Measurements from ENCODE around the gene HNRNPUL2.
A peak's percentile ranks its signal among the peaks of the same experiment; 100 is the strongest.
"Not testable (repeated sequence)": the region's sequence is repeated elsewhere in the genome, so short reads cannot be mapped to it uniquely, and the experiment has no call there.

HNRNPUL2 gene

GRCh38 chr11:62727165-62727871 is at the start of gene HNRNPUL2:
Gene HNRNPUL2 (minus strand): TSS chr11:62727457. CDS start chr11:62727156, 301 bp downstream.
- peak; percentile 98 for DNase-seq (ENCODE audit: low spot score)

- DNase-seq (ENCODE audit: low spot score) = no peak
These were observed 48.4 kb upstream of the HNRNPUL2 start for GRCh38 chr11:62775646-62776045.

DNA sequence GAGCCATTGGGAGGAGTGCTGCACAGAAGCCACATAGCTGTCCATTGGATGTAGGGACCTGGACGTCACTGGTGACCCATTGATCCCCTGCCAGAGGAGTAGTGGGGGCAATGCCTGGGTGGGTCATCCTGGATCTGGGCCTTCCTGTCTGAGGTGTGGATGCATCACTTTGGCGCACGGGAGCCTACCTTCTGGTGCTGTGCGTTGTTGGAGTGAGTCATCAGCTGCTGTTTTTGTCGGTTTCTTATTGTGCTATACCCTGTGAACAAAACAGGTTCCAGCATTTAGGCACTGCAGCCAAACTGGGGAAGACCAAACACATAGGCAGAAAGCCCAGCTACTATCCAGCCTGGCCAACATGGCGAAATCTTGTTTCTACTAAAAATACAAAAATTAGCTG is 47.1 kb upstream of the HNRNPUL2 start:
- DNase-seq (ENCODE audit: low spot score) = no peak

DNA sequence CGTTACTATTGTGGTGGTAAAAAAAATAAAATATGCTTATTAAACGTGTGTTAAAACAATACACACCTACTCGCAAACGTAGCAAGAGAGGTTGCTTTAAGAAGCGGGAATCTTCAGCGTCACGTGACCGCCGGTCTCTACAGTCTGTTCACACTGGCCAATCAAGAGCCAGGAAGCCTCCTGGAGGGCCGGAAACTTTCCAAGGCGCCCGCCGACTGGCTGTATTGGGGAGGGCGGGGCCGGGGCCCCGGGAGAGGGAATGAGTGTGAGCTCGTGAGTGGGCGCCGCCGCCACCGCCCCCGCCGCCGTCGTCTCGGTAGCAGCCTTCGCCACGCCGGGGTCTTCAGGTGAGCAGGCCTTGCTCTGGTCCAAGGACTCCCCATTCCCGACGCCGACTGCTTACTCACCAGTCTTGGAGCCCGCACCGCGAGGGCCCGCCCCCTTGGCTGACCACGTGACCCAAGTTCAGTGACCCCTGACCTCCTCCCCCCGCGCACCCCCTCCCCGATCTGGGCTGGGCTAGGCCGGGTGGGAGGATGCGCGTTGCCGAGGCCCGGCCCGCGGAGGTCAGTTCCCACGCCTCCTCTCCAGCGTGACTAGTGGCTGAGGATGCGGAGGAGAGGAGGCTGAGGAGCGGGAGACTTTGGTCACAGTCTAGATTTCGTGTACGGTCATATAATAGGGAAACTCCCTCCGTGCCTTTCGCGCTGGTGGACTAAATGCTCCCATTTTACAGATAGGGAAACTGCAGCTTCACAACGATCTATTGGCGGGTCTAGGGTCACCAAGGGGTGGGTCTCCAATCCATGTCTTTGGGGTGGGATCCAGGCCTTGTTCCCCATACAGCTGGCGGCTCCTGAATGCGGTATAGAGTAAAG is 44.1 kb upstream of the HNRNPUL2 start, which contains the start of gene TAF6L:
TAF6L (plus strand) TSS at position 253 of the 878 bp plus-strand sequence. CDS start 4,388 bp downstream, outside the sequence.
- peak; percentile 99 for DNase-seq (ENCODE audit: low spot score)

GRCh38 chr11:62770778-62771143 is 43.5 kb upstream of the HNRNPUL2 start:
- DNase-seq (ENCODE audit: low spot score) = no peak

- DNase-seq (ENCODE audit: low spot score) = not testable (repeated sequence)
These were observed 33.6 kb upstream of the HNRNPUL2 start for GRCh38 chr11:62760867-62761227.

DNA sequence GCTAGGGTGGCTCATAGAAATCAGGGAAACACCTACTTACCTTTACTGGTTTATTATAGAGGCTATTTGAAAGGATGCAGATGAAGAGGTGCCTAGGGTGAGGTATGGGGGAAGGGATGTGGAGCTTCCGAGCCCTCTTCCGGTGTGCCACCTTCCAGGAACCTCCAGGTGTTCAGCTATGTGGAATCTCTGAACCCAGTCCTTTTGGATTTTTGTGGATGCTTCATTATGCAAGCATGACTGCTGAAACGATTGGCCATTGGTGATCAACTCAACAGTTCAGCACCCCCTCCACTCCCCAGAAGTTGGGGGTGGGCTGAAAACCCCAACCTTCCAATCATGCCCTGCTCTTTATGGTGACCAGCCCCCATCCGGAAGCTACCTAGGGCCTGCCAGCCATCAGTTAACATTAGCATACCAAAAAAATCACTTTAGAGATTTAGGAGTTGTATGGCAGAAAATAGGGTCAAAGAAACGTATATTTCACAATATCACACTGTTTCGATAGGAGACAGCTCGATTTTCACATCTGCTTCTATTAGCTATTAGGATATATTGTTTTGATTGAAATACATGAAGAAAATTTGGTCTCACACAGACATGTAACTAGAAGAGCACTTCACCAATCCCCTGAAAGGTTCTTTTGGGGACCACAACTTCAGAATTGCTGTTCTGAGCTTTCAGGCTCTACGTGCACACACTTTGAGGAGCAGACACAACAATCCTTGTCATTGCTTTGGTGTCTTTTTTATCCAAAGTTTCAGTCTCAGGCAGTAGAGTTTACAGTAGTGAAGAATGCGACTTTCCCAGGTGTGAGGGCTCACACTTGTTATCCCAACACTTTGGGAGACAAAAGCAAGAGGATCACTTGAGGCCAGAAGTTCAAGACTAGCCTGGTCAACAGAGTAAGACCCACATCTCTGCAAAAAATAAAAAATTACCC is 30.9 kb upstream of the HNRNPUL2 start:
- no peak for DNase-seq (ENCODE audit: low spot score)

DNA sequence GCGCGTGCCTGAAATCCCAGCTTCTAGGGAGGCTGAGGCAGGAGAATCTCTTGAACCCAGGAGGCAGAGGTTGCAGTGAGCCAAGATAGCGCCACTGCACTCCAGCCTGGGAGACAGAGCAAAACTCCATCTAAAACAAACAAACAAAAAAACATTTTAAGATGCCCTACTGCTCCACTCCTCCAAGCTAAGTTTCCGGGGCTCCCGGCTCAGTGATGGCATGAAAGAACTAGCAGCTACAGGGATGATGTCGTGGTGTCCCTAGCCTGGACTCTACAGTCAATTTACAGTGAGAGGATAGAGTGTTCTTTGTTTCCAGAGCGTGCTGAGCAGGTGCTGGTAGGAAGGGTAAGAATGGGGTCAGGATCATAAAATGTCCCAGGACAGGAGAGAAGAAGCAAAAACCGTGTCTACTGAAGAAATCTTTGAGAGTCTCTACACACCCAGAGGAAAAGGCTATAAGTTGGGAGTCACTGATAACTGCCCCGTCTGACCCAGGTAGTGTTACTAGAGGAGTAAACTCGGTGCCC is 27.9 kb upstream of the HNRNPUL2 start:
- peak; percentile 63 for DNase-seq (ENCODE audit: low spot score)

GRCh38 chr11:62753736-62754603 is 26.7 kb upstream of the HNRNPUL2 start, which contains the start of gene ZBTB3:
Gene ZBTB3 (minus strand): TSS chr11:62754160. CDS start chr11:62753664, 496 bp downstream.
- DNase-seq (ENCODE audit: low spot score) = peak; percentile 100

DNA sequence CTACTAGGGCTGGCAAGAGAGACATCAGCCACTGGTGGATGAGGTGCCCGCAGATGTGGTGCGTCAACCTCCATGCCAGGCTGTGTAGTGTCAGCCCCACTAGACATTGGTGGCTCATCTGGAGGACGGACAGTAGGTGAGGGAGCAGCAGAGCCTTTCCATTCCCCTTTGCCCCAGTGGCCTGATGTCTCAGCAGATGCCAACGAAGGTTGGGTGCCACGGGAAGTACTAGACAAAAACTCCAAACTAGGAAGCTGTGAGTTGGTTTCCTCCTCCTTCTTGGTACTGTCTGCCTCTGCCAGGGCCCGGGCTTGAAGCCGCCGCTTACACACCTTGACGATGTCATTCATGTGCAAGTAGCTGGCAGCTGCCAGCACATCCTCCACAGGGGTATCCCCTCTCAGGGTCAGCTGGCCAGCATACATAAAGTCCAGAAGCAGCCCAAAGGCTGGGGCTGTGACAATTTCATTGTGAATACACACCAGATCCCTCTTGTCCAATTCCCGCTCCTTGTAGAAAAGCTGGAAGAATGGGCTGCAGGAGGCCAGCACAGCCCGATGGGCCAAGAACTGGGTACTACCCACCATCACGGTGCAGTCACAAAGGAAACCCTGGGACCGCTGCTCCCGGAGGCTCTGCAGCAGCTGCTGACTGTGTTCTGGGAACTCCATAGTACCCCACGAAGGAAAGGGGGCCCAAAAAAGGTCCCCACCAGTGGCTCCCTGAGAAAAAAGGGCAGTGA is 25.9 kb upstream of the HNRNPUL2 start:
- no peak for DNase-seq (ENCODE audit: low spot score)

DNA sequence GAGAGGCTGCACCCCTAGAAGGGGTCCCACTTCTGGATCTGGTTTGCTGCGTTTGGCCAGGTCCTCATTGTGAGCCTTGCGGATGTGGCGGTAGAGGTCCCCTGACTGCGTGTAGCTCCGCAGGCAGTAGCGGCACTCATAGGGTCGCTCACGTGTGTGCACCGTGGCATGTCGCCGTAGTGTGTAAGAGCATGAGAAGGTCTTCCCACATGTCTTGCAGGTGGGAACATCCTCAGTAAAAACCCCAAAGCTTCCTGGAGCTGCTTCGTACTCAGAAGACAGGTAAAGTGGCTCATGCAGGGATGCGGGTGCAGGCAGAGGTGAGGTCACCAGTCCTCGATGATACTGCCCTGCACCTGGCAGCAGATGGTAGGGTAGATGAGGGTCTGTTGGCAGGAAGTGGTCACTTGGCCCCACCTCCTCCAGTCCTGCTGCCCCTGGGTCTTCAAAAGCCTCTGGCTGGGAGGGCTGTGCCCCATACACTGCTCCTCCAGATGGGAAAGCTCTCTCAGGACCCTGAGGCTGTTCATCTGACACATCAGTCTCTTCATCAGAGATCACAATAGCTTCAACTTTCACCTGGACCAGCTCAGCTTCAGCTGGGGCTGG is 25.0 kb upstream of the HNRNPUL2 start:
- no peak for DNase-seq (ENCODE audit: low spot score)

DNA sequence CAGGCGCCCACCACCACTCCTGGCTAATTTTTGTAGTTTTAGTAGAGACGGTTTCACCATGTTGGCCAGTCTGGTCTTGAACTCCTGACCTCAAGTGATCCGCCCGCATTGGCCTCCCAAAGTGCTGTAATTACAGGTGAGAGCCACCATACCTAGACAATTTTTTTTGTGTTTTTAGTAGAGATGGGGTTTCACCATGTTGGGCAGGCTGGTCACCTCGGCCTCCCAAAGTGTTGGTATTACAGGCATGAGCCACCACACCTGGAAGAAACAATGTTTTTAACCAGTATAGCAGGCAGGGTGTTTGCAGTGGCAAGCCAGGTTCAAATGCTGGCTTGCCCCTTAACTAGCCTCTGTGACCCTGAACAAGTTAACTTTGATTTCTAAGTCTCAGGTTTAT is 22.7 kb upstream of the HNRNPUL2 start:
- DNase-seq (ENCODE audit: low spot score) = not testable (repeated sequence)

- DNase-seq (ENCODE audit: low spot score) = peak; percentile 79
These were observed 20.4 kb upstream of the HNRNPUL2 start for GRCh38 chr11:62747475-62748160.

DNA sequence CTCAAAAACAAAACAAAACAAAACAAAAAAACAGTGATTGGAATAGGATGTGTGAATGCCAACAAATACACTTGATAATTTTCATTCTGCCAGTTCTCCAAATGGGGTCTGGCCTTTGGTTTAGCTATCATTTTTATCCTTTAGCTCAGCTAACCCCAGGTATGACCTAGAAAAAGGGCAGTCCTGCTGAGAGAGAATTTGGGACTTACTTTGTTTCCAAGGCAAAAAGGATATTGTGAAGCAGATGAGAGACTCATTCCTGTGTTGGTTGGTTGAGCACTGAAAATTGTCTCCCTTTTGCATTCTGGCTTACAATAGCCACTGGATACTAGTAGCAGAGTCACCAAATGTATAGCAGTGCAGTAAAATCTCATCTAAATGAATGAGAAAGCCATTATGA is 9.9 kb upstream of the HNRNPUL2 start:
- no peak for DNase-seq (ENCODE audit: low spot score)

DNA sequence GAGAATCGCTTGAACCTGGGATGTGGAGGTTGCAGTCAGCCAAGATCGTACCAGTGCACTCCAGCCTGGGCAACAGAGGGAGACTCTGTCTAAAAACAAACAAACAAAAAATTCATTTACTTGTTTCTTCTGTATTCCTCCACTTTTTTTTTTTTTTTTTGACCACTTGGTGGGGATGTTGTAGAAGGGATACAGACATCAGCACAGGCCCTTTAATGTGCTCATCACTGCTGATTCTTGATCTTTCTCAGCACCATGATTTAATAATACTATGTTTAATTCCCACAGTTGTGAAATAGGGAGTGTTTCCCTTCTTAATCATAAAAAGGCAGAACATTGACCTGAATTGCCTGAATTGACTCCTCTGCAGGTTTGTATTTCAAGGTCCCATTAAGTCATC is 5.6 kb upstream of the HNRNPUL2 start:
- peak; percentile 62 for DNase-seq (ENCODE audit: low spot score)

DNA sequence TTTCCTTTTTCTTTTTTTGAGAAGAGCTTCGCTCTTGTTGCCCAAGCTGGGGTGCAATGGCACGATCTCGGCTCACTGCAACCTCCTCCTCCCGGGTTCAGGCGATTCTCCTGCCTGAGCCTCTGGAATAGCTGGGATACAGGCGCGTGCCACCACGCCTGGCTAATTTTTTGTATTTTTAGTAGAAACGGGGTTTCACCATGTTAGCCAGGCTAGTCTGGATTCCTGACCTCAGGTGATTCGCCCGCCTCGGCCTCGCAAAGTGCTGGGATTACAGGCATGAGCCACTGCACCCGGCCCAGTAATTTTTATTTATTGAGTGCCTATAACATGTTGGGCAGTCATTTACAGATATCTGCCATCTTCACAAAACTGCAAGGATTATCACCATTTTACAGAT is 2.8 kb upstream of the HNRNPUL2 start:
- DNase-seq (ENCODE audit: low spot score) = not testable (repeated sequence)

GRCh38 chr11:62728171-62728988 is 1.1 kb upstream of the HNRNPUL2 start, which contains the start of gene TTC9C:
Gene TTC9C (plus strand): TSS chr11:62728486. CDS start chr11:62728849, 363 bp downstream.
- peak; percentile 92 for DNase-seq (ENCODE audit: low spot score)

GRCh38 chr11:62727872-62728170 is 564 bp upstream of the HNRNPUL2 start:
- DNase-seq (ENCODE audit: low spot score) = peak; percentile 99
